Lung (tissue), 12 donors: ENCODE measurements around the gene ZNRF1. TPM values are rescaled to one million over a fixed set of nuclear protein-coding genes. Genes with fewer than 3 reads are reported as not detected.

Source experiments
- ATAC-seq: fragments of 200-7000 bp; cut with Tn5 transposase; one replicate; pipeline ENCODE4 v1.9.1; 2020; ENCODE audit warnings: moderate number of reproducible peaks; ENCODE audit not compliant: insufficient read depth, low FRiP score
- DNase-seq, 3 donors: peaks; one replicate each; pipeline ENCODE4 v3.0.0-alpha.2; 2013 to 2017
- H3K27ac ChIP-seq, 2 donors: one replicate each; pipeline ENCODE4 v1.5.1; 2013; ENCODE audit warnings: mild to moderate bottlenecking in 2 of 2, moderate library complexity in 2 of 2, control low read depth in 1 of 2, inconsistent platforms in 1 of 2, low read depth in 1 of 2, low read length in 1 of 2
- H3K27me3 ChIP-seq, 3 donors: one replicate each; pipeline ENCODE4 v1.5.1; 2013; ENCODE audit warnings: low read length in 2 of 3; ENCODE audit not compliant: control insufficient read depth in 3 of 3, insufficient read depth in 3 of 3
- H3K36me3 ChIP-seq, 4 donors: one replicate each; pipeline ENCODE4 v1.5.1; 2013; ENCODE audit warnings: low read length in 4 of 4, mild to moderate bottlenecking in 1 of 4, moderate library complexity in 1 of 4; ENCODE audit not compliant: control insufficient read depth in 4 of 4, insufficient read depth in 4 of 4
- H3K4me1 ChIP-seq, 5 donors: one replicate each; pipeline ENCODE4 v1.5.1; 2013; ENCODE audit warnings: low read length in 5 of 5, mild to moderate bottlenecking in 2 of 5, moderate library complexity in 1 of 5; ENCODE audit not compliant: control insufficient read depth in 5 of 5, insufficient read depth in 5 of 5
- H3K4me3 ChIP-seq: one replicate; pipeline ENCODE4 v1.5.1; 2013; ENCODE audit warnings: mild to moderate bottlenecking, control low read depth, moderate library complexity
- H3K9ac ChIP-seq, 2 donors: one replicate each; pipeline ENCODE4 v1.5.1; 2013; ENCODE audit warnings: low read length in 2 of 2, control low read depth in 1 of 2; ENCODE audit not compliant: insufficient read depth in 1 of 2
- H3K9me3 ChIP-seq, 4 donors: one replicate each; pipeline ENCODE4 v1.5.1; 2013; ENCODE audit warnings: low read length in 3 of 4, mild to moderate bottlenecking in 1 of 4, moderate library complexity in 1 of 4; ENCODE audit not compliant: control insufficient read depth in 4 of 4, insufficient read depth in 3 of 4
- CTCF ChIP-seq: IDR thresholded peaks from 2 replicates; pipeline ENCODE4 v1.5.1; 2012; ENCODE audit warnings: mild to moderate bottlenecking; ENCODE audit errors: control extremely low read depth, extremely low read depth
- WGBS, 2 donors: extraction: QIAGEN DNeasy Blood & Tissue Kit; methylation state at CpG; one replicate each; pipeline ENCODE4 v1.1.7; 2013; 5-methylcytosine and 5-hydroxymethylcytosine counted together
- polyA plus RNA-seq, 2 donors: library from polyadenylated mRNA; stranded (reverse); fragments of 200-250 nt; gene quantifications; one replicate each; pipeline ENCODE4 v1.2.1, GENCODE V29; 2013
- total RNA-seq, 2 donors: library from RNA; depleted of rRNA in 1 of 2; stranded (reverse); fragments of >200 nt in 1 of 2; gene quantifications; one replicate each; pipeline ENCODE4 v1.2.1, GENCODE V29; 2014 to 2021
- donor health status: control.
- donor health status: control.
- donor health status: Bipolar disorder and iron deficiency.
- donor health status: healthy.
- donor health status: DM: yes; HTN: yes; CAD: no.

ZNRF1 gene
- total and polyA plus RNA-seq, 4 donors, result 8.9 to 25.1 (median 16.2) TPM

GRCh38 chr16:75092777-75093176 lies 94.0 kb downstream of the ZNRF1 start:
- ATAC-seq, result no peak
- no peak for TF ChIP-seq CTCF

GRCh38 chr16:75093598-75094540 lies 95.0 kb downstream of the ZNRF1 start:
- no peaks in the 10 kb centered on the region for H3K9me3 ChIP-seq
- ATAC-seq, result no peak
- TF ChIP-seq CTCF, result no peak
- no peak overlapping the region for H3K4me3 ChIP-seq
- peak overlapping the region in 1 of 2 donors; percentile 6 for H3K27ac ChIP-seq
- 88 to 91% methylated on average over 23 of the region's 23 CpGs for WGBS, 2 donors
- H3K9ac ChIP-seq, result no peak overlapping the region
- peaks cover 0 to 12% (median 3%) of the 10 kb centered on the region in 4 donors for H3K36me3 ChIP-seq
- no peaks in the 10 kb centered on the region for H3K27me3 ChIP-seq
- no peak for DNase-seq
- H3K4me1 ChIP-seq, result peaks cover 2 to 38% (median 20%) of the 10 kb centered on the region in 5 donors

More at GRCh38 chr16:75092777-75093176, 94.0 kb downstream of the ZNRF1 start:
- Histone ChIP-seq H3K9ac (no peak overlapping the region), H3K36me3 (peaks cover 0 to 12% (median 3%) of the 10 kb centered on the region in 4 donors), H3K4me1 (peaks cover 10 to 39% (median 13%) of the 10 kb centered on the region in 5 donors), H3K9me3 (no peaks in the 10 kb centered on the region), H3K27ac (no peak overlapping the region), H3K27me3 (no peaks in the 10 kb centered on the region), H3K4me3 (no peak overlapping the region)
- DNase-seq, result no peak
- WGBS, 2 donors, result 76 to 78% methylated on average over 7 of the region's 7 CpGs

DNA sequence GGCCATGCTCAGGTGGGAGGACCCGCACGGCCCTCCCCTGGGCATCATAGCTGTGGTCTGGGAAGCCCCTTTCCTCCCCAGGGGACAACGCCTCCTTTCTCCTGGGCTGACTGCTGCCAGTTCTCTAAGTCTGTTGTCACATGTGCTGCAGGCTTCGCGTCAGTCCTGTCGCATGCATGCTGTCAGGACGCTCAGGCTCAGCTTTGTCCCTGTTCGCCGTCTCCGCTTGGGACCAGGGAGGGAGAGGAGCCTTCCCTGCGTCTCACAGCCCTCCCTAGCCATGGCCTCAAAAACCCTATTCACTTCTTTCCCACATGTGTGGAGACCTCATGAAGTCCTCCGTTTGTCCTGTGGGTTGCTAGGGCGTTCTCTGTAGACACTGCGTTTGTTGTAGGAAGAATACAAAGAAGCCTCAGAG lies 96.4 kb downstream of the ZNRF1 start:
- H3K9me3 ChIP-seq, result no peaks in the 10 kb centered on the region
- H3K4me3 ChIP-seq, result no peak overlapping the region
- DNase-seq, result no peak
- peaks cover 0 to 12% (median 3%) of the 10 kb centered on the region in 4 donors for H3K36me3 ChIP-seq
- no peak overlapping the region for H3K27ac ChIP-seq
- H3K27me3 ChIP-seq, result no peaks in the 10 kb centered on the region
- no peak for TF ChIP-seq CTCF
- no peak overlapping the region for H3K9ac ChIP-seq
- 92 to 94% methylated on average over 14 of the region's 14 CpGs for WGBS, 2 donors
- no peak for ATAC-seq
- H3K4me1 ChIP-seq, result peaks cover 3 to 40% (median 31%) of the 10 kb centered on the region in 5 donors
